HCT116 (cell line): ENCODE data around the gene PPP1R3G. TPM values are rescaled to one million over a fixed set of nuclear protein-coding genes. Genes with fewer than 3 reads are reported as not detected.

ENCODE experiments used
- ATAC-seq: fragments of 200-7000 bp; cut with Tn5 transposase; 2 replicates; pipeline ENCODE4 v1.9.1; 2020; ENCODE audit warnings: mild to moderate bottlenecking, moderate library complexity
- BruUV-seq: library from RNA; stranded (reverse); fragments of 400-500 nt; replicated peaks from 2 replicates; lab custom pipeline; 2021; lab: Mats Ljungman, UMichigan
- CTCF ChIA-PET: fragments of 300-600 bp; sonication (Branson Sonifier 250); formaldehyde crosslinking; loops from one replicate; lab custom pipeline; 2021; ENCODE audit warnings: antibody characterized with exemption; lab: Charles Lee
- POLR2A ChIA-PET: fragments of 300-600, 350-600 bp; sonication (Branson Sonifier 250); formaldehyde crosslinking; loops from one replicate; lab custom pipeline; 2021; ENCODE audit warnings: antibody characterized with exemption; lab: Charles Lee
- RAD21 ChIA-PET, 2 experiments: fragments of 300-600 bp; sonication (Branson Sonifier 250); formaldehyde crosslinking; loops; one replicate each; lab custom pipeline; 2023; ENCODE audit warnings: low total read pairs in 2 of 2; ENCODE audit not compliant: uncharacterized antibody in 2 of 2, unreplicated experiment in 2 of 2, low non-redundant PET in 1 of 2; lab: Charles Lee
- DNase-seq: peaks from one replicate; pipeline ENCODE4 v3.0.0-alpha.2; 2010; ENCODE audit warnings: low read depth, low spot score
- H2AFZ ChIP-seq: fragments of 200-600 bp; shearing (Covaris generic), sonication (generic); 2 replicates; pipeline ENCODE4 v1.6.1; 2017; ENCODE audit warnings: low read depth, mixed run types, mixed read lengths, antibody characterized with exemption, low read length; ENCODE audit not compliant: poor library complexity, severe bottlenecking
- H3K27ac ChIP-seq: 2 replicates; pipeline ENCODE4 v1.5.1; 2012; ENCODE audit warnings: low read depth, low read length
- H3K27me3 ChIP-seq: fragments of 200-600 bp; sonication (generic); 2 replicates; pipeline ENCODE4 v1.6.1; 2016; ENCODE audit warnings: mixed run types, low read length, mixed read lengths; ENCODE audit not compliant: insufficient read depth
- H3K36me3 ChIP-seq, 2 experiments: fragments of 200-500 bp in 1 of 2; fragments of 200-600 bp in 1 of 2; sonication (Bioruptor generic) in 1 of 2; sonication (generic) in 1 of 2; 2 replicates each; pipeline versions ENCODE4 v1.5.1 to v1.6.1; 2014 to 2016; ENCODE audit warnings: low read length in 2 of 2, inconsistent platforms in 1 of 2, mixed read lengths in 1 of 2, mixed run types in 1 of 2; ENCODE audit not compliant: insufficient read depth in 2 of 2, control insufficient read depth in 1 of 2
- H3K4me1 ChIP-seq, 2 experiments: fragments of 200-600 bp in 1 of 2; sonication (generic) in 1 of 2; 2 replicates each; pipeline versions ENCODE4 v1.5.1 to v1.6.1; 2012 to 2017; ENCODE audit warnings: low read length in 2 of 2, inconsistent platforms in 1 of 2, mild to moderate bottlenecking in 1 of 2, mixed read lengths in 1 of 2, mixed run types in 1 of 2, moderate library complexity in 1 of 2; ENCODE audit not compliant: insufficient read depth in 2 of 2, control insufficient read depth in 1 of 2
- H3K4me2 ChIP-seq: fragments of 200-600 bp; sonication (generic); 2 replicates; pipeline ENCODE4 v1.6.1; 2017; ENCODE audit warnings: mixed run types, low read length, mixed read lengths
- H3K4me3 ChIP-seq, 2 experiments: fragments of 200-600 bp in 1 of 2; sonication (generic) in 1 of 2; replicated peaks in 1 of 2; 2 replicates each; pipeline ENCODE4 v1.5.1; 2011 to 2016; ENCODE audit warnings: low read length in 2 of 2, control low read depth in 1 of 2, low read depth in 1 of 2, mild to moderate bottlenecking in 1 of 2, mixed read lengths in 1 of 2, mixed run types in 1 of 2
- H3K79me2 ChIP-seq: fragments of 200-600 bp; sonication (generic); 2 replicates; pipeline ENCODE4 v1.6.1; 2017; ENCODE audit warnings: mild to moderate bottlenecking, mixed run types, low read length, moderate library complexity, mixed read lengths; ENCODE audit not compliant: insufficient read depth
- H3K9ac ChIP-seq: fragments of 200-600 bp; sonication (generic); 2 replicates; pipeline ENCODE4 v1.6.1; 2016; ENCODE audit warnings: low read length, mixed read lengths
- H3K9me2 ChIP-seq: fragments of 200-600 bp; sonication (generic), shearing (Covaris generic); 2 replicates; pipeline ENCODE4 v1.6.1; 2017; ENCODE audit warnings: mixed run types, mild to moderate bottlenecking, moderate library complexity; ENCODE audit not compliant: insufficient read depth
- H3K9me3 ChIP-seq, 2 experiments: fragments of 200-500 bp in 1 of 2; fragments of 200-600 bp in 1 of 2; sonication (Bioruptor generic) in 1 of 2; sonication (generic) in 1 of 2; 2 replicates each; pipeline ENCODE4 v1.6.1; 2014 to 2017; ENCODE audit warnings: low read length in 2 of 2, mixed read lengths in 2 of 2, inconsistent platforms in 1 of 2, low read depth in 1 of 2, mild to moderate bottlenecking in 1 of 2, mixed run types in 1 of 2, moderate library complexity in 1 of 2; ENCODE audit not compliant: control insufficient read depth in 1 of 2, insufficient read depth in 1 of 2
- H4K20me1 ChIP-seq: fragments of 200-600 bp; sonication (generic), shearing (Covaris generic); 2 replicates; pipeline ENCODE4 v1.6.1; 2017; ENCODE audit warnings: mixed run types, mild to moderate bottlenecking, moderate library complexity; ENCODE audit not compliant: insufficient read depth
- ATF3 ChIP-seq: IDR thresholded peaks from 2 replicates; pipeline ENCODE4 v1.6.1; 2012
- CEBPB ChIP-seq: IDR thresholded peaks from 2 replicates; pipeline ENCODE4 v1.6.1; 2012; ENCODE audit warnings: low read depth
- EGR1 ChIP-seq: IDR thresholded peaks from 2 replicates; pipeline ENCODE4 v1.6.1; 2012; ENCODE audit warnings: low read depth
- ELF1 ChIP-seq: IDR thresholded peaks from 2 replicates; pipeline ENCODE4 v1.6.1; 2012; ENCODE audit warnings: low read depth, borderline replicate concordance
- JUND ChIP-seq: IDR thresholded peaks from 2 replicates; pipeline ENCODE4 v1.6.1; 2012
- POLR2AphosphoS5 ChIP-seq: IDR thresholded peaks from 2 replicates; pipeline ENCODE4 v1.6.1; 2011; ENCODE audit warnings: mild to moderate bottlenecking, low read depth, low read length, moderate library complexity
- REST ChIP-seq: IDR thresholded peaks from 2 replicates; pipeline ENCODE4 v1.6.1; 2012; ENCODE audit warnings: low read depth
- SIN3A ChIP-seq: IDR thresholded peaks from 2 replicates; pipeline ENCODE4 v1.6.1; 2012; ENCODE audit warnings: low read depth
- SP1 ChIP-seq: IDR thresholded peaks from 2 replicates; pipeline ENCODE4 v1.6.1; 2012; ENCODE audit warnings: low read depth
- TCF7L2 ChIP-seq: IDR thresholded peaks from 2 replicates; pipeline ENCODE4 v1.7.0; 2011; ENCODE audit warnings: borderline replicate concordance, inconsistent platforms; ENCODE audit not compliant: insufficient read depth, insufficient read length; ENCODE audit errors: extremely low read depth
- YY1 ChIP-seq: IDR thresholded peaks from 2 replicates; pipeline ENCODE4 v1.6.1; 2011; ENCODE audit warnings: low read length, low read depth, moderate library complexity, mild to moderate bottlenecking; ENCODE audit not compliant: insufficient replicate concordance; ENCODE audit errors: extremely low read depth
- ZNF274 ChIP-seq: fragments of 200-500 bp; sonication (Bioruptor generic); IDR thresholded peaks from 2 replicates; pipeline ENCODE4 v1.6.1; 2014; ENCODE audit warnings: mild to moderate bottlenecking, low read depth, low read length, inconsistent platforms
- intact Hi-C: fragments of 100-400 bp; cut with micrococcal nuclease; formaldehyde crosslinking; loops from 2 replicates; pipeline ENCODE4 v1.10.0; 2022
- total RNA-seq: library from RNA; stranded (reverse); gene quantifications from one replicate; pipeline ENCODE4 v1.2.1, GENCODE V29; 2021; ENCODE audit not compliant: unreplicated experiment
- TF ChIP-seq, protein P1 (sequence below): IDR thresholded peaks from 2 replicates; pipeline ENCODE4 v1.6.1; 2011; ENCODE audit warnings: mild to moderate bottlenecking, low read length, moderate library complexity; ENCODE audit not compliant: insufficient replicate concordance; ENCODE audit errors: extremely low read depth

Gene PPP1R3G
- total RNA-seq, 1 experiment from 2014 or later, result 0.27 TPM

DNA sequence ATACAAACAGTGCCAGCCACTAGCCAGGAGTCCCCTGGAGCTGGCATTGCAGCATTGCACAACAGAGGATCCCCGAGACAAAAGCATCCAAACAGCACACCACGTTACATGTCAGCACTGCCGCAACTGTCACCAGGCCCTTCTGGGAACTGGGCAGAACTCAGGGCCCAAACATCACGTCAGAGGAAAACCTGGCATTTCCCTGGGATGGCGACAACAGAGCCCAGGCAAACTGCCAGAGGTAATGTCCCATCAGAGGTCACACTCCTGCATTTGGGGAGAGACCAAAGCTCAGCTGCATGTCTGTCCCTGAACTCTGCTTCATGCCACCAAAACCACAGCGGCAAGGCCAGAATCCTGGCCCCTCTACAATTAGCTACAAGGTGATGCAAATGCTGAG is 36.3 kb downstream of the PPP1R3G start:
- Histone ChIP-seq H3K9me2 (no peaks in the 10 kb centered on the region), H2AFZ (no peak overlapping the region), H3K9me3 (no peaks in the 10 kb centered on the region), H3K27me3 (no peaks in the 10 kb centered on the region), H4K20me1 (no peaks in the 10 kb centered on the region), H3K4me2 (no peak overlapping the region), H3K27ac (no peak overlapping the region), H3K36me3 (no peaks in the 10 kb centered on the region), H3K79me2 (no peaks in the 10 kb centered on the region), H3K9ac (no peak overlapping the region), H3K4me3 (no peak overlapping the region), H3K4me1 (peaks cover 19 to 23% of the 10 kb centered on the region in 2 experiments)
- intact Hi-C loops, result no loop called here
- DNase-seq (no peak), ATAC-seq (no peak)
- BruUV-seq, result no TSS peak
- TF ChIP-seq ELF1 (no peak), TCF7L2 (no peak), CEBPB (no peak), YY1 (no peak), ATF3 (no peak), ZNF274 (no peak), REST (no peak), SIN3A (no peak), EGR1 (no peak), POLR2AphosphoS5 (no peak), JUND (no peak), SP1 (no peak)
- TF ChIP-seq, protein P1, sequence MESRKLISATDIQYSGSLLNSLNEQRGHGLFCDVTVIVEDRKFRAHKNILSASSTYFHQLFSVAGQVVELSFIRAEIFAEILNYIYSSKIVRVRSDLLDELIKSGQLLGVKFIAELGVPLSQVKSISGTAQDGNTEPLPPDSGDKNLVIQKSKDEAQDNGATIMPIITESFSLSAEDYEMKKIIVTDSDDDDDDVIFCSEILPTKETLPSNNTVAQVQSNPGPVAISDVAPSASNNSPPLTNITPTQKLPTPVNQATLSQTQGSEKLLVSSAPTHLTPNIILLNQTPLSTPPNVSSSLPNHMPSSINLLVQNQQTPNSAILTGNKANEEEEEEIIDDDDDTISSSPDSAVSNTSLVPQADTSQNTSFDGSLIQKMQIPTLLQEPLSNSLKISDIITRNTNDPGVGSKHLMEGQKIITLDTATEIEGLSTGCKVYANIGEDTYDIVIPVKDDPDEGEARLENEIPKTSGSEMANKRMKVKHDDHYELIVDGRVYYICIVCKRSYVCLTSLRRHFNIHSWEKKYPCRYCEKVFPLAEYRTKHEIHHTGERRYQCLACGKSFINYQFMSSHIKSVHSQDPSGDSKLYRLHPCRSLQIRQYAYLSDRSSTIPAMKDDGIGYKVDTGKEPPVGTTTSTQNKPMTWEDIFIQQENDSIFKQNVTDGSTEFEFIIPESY, result no peak
- CTCF ChIA-PET, result no interaction called here
- RAD21 ChIA-PET, result no interaction called here
- POLR2A ChIA-PET, result no interaction called here
